Mesodermal cell (in vitro differentiated cells): ENCODE data around the gene DUSP1.

Source experiments
- H3K27ac ChIP-seq: 2 replicates; pipeline ENCODE4 v1.7.0; 2013; ENCODE audit warnings: mild to moderate bottlenecking, low read depth, low read length, moderate library complexity; ENCODE audit not compliant: severe bottlenecking
- H3K36me3 ChIP-seq: 2 replicates; pipeline ENCODE4 v1.7.1; 2013; ENCODE audit warnings: mild to moderate bottlenecking, low read length, moderate library complexity; ENCODE audit not compliant: control insufficient read depth, insufficient read depth
- H3K4me1 ChIP-seq: one replicate; pipeline ENCODE4 v1.7.1; 2013; ENCODE audit warnings: mild to moderate bottlenecking, low read length; ENCODE audit not compliant: insufficient read depth, control insufficient read depth, poor library complexity, severe bottlenecking
- H3K4me3 ChIP-seq: 2 replicates; pipeline ENCODE4 v1.7.0; 2013; ENCODE audit warnings: low read length, control low read depth, mild to moderate bottlenecking; ENCODE audit not compliant: insufficient read depth, poor library complexity, severe bottlenecking; ENCODE audit errors: extremely low read depth
- H3K9me3 ChIP-seq: 2 replicates; pipeline ENCODE4 v1.7.1; 2013; ENCODE audit warnings: mild to moderate bottlenecking, low read length, moderate library complexity; ENCODE audit not compliant: control insufficient read depth
- WGBS, 2 experiments: methylation state at CpG; one replicate each; pipeline ENCODE4 v1.1.5; 2013; ENCODE audit warnings: missing lambda C conversion rate in 2 of 2; ENCODE audit not compliant: insufficient coverage in 2 of 2; 5-methylcytosine and 5-hydroxymethylcytosine counted together

Gene DUSP1

DNA sequence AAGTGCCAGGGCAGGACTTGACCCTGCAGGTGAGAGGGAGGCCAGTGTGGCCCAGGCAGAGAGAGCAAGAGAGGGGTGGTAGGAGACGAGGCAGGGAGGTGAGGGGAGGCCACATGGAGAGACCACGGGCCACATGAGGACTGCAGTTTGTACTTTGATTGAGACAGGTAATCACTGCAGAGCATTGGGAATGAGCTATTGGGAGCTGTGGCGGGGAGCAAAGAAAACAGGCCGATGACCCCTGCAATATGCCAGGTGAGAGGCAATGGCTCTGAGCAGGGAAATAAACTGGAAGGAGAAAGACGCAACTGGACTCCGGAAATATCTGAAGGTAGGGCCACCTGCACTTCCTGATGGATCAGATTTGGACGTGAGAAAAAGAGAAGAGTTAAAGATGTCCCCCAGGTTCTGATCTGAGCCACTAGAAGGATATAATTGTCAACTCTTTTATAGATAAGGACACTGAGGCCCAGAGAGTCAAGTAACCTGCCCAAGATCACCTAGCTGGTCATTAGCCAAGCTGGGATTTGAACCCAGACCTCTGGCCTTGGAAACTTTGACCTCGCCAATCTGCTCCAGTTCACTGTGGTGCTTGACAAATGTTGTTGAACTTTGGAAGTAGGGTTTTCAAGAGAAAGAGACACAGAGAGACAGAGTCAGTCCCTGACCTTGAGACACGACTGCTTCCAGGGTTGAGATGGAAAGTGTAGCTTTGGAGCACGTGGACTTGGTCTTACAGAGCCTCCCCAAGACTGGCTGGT is 42.3 kb downstream of the DUSP1 start:
- H3K4me1 ChIP-seq, result peaks cover 9% of the 10 kb centered on the region
- H3K27ac ChIP-seq, result no peak overlapping the region
- WGBS, 2 experiments, result 82 to 90% methylated on average over 10 of the region's 10 CpGs
- no peaks in the 10 kb centered on the region for H3K36me3 ChIP-seq
- H3K4me3 ChIP-seq, result no peak overlapping the region
- H3K9me3 ChIP-seq, result no peaks in the 10 kb centered on the region

DNA sequence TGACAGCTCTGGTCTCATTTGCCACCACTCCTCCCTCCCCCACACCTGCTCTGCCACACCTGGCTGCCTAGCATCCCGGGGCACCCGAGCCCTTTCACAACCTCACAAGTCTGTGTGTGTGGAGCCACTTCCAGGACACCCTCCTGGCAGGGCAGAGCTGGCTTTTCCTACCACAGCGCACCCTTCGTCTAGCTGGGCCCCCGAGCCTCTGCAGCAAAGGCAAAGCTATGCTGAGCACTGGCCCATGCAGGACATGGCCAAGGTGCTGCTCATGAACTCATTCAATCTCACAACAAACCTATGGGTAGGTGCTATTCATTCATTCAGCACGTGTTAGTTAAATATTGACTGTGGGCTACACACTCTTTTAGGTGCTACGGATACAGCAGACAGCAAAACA is 43.4 kb downstream of the DUSP1 start:
- Histone ChIP-seq H3K9me3 (no peaks in the 10 kb centered on the region), H3K36me3 (no peaks in the 10 kb centered on the region), H3K4me1 (peaks cover under 1% of the 10 kb centered on the region), H3K27ac (no peak overlapping the region), H3K4me3 (no peak overlapping the region)
- 88 to 93% methylated on average over 5 of the region's 7 CpGs for WGBS, 2 experiments

DNA sequence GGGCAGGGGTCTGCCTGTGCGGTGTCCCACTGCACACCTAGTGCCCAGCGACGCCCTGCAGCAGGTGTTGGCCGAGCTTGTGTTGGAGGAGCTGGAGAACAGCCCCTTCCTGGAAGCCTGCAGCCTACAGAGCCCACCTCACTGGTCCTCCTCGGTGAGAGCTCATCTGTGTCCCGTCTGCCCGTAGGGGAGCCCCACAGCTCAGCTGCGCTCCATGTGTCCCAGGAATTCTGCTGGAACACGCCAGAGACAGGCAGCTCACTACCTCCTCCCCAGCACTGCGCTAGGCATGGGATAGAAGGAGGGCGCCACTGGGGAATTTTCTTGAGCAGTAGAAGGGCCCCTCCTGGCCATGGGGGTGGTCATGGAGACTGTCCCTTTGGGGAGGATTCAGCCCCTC is 44.0 kb downstream of the DUSP1 start:
- WGBS, 2 experiments, result 91 to 97% methylated on average over 9 to 10 of the region's 11 CpGs
- Histone ChIP-seq H3K4me1 (peaks cover 5% of the 10 kb centered on the region), H3K27ac (no peak overlapping the region), H3K4me3 (no peak overlapping the region), H3K36me3 (no peaks in the 10 kb centered on the region), H3K9me3 (no peaks in the 10 kb centered on the region)

DNA sequence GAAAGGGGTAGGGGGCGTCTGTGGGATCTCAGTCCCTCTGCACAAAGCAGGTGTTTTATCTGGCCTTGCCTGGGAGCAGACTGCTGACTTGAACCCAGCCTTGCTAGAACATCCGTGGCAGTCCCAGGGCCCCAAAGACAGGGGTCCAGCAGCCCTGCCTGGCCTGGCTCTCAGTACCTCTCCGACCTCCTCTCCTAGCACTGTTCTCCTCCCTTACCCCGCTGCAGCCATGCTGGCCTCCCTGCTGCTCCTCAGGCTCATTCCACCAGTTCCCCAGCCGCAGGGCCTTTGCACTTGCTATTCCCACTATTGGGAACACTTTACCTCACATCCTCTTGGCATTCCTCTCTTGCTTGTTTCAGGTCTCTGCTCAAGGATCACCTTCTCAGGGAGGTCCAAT is 45.2 kb downstream of the DUSP1 start:
- H3K9me3 ChIP-seq, result no peaks in the 10 kb centered on the region
- no peak overlapping the region for H3K27ac ChIP-seq
- 94 to 100% methylated on average over 4 of the region's 5 CpGs for WGBS, 2 experiments
- no peak overlapping the region for H3K4me3 ChIP-seq
- no peaks in the 10 kb centered on the region for H3K36me3 ChIP-seq
- peaks cover 5% of the 10 kb centered on the region for H3K4me1 ChIP-seq

DNA sequence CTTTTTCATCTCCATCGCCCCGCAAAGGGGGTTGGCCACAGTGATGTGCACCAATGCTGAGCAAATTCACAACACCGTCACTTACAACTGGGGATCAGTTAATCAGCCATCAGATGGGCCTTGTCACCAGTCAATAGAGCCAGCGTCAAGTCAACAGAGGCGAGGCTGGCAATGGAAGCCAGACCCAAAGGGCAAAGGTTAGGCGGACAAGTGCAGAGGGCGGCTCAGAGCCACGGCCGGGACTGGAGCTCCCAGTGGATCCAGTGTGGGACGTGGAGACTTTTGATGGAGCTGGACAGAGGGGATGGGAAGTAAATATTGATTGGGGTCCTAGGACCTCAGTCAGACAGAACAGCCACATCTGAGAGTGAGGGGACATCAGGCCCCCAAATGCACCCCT is 45.7 kb downstream of the DUSP1 start:
- WGBS, 2 experiments, result 95% methylated on average over 8 to 10 of the region's 10 CpGs
- Histone ChIP-seq H3K36me3 (no peaks in the 10 kb centered on the region), H3K4me3 (no peak overlapping the region), H3K4me1 (peaks cover 5% of the 10 kb centered on the region), H3K27ac (no peak overlapping the region), H3K9me3 (no peaks in the 10 kb centered on the region)

DNA sequence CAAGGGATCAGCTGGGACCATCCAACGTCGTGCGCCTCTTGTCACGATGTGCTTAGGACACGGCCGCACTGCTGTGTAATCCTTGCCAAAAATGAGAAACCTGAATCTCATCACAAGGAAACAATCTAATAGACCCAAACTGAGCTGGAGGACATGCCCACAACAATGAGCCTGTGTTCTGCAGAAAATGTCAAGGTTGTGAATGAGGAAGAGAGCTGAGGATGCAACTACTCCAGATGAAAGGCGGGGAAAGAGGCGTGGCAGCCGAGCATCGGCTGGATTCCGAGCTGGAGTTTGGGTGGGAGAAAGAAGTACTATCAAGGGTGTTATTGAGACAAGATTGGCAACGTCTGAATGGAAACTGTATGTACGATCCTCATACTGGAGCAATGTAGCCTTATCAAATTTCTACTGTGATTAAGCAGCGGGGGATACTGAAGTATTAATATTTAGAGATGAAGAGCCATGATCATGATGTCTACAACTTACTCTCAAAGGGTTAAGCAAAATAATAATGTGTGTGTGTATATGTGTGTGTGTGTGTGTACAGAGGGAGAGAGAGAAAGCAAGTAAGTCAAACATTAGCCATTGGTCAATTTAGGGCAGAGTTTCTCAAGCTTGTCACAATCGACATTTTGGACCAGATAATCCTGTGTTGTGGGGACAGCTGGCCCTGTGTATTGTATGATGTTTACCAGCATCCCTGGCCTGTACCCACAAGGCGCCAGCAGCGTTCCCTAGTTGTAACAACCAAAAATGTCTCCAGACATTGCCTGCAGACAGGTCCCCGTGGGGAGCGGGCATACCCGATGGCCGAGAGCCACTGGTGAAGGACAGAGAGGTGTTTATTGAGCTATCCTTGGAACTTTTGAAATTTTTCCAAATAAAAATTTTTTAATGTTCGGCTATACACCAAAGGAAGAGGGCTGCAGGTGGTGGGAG is 46.5 kb downstream of the DUSP1 start:
- Histone ChIP-seq H3K36me3 (no peaks in the 10 kb centered on the region), H3K4me1 (peaks cover 5% of the 10 kb centered on the region), H3K27ac (no peak overlapping the region), H3K4me3 (no peak overlapping the region), H3K9me3 (no peaks in the 10 kb centered on the region)
- 84% methylated on average over 17 to 21 of the region's 22 CpGs for WGBS, 2 experiments

DNA sequence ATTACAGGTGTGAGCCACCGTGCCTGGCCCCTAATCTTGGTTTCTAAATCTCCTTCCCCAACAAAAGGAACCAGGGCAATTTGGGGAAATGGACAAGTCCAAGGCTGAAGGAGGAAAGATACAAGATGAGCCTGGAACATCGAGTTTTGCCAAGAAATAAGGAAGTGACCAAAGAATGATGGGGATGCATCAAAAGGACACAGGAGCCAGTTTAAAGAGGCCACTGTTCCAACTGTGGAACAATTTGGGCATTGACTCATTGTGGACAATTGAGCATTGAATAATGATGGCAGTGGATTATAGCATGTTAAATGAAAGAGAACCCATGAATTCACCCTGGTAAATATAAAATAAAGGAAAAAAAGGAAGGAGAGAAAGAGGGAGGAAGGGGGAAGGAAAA is 47.5 kb downstream of the DUSP1 start:
- H3K4me1 ChIP-seq, result peaks cover 5% of the 10 kb centered on the region
- no peak overlapping the region for H3K27ac ChIP-seq
- WGBS, 2 experiments, result 93 to 100% methylated on average over 1 of the region's 2 CpGs
- H3K36me3 ChIP-seq, result no peaks in the 10 kb centered on the region
- no peak overlapping the region for H3K4me3 ChIP-seq
- H3K9me3 ChIP-seq, result no peaks in the 10 kb centered on the region

DNA sequence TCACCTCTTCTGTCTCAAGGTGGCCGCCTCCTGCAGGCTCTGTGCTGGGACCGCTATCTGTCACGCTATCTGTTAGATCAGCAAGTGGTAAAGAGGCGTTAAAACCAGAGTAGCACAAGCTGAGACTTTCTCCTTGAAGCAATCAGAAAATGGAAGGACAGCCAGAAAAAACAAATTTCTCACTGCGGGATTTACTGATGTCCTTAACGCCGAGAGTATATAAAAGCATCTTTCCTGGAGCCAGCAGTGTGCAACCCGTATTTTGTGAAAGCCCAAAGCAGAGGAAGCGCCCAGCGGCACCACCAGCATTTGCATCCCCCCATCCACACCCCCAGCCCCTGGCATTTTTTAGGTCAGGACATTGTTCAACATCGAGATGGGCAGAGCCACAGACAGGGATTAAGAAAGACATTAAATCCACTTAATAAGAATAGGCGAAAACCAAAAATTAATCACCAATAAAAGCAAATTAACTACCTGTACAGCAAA is 48.6 kb downstream of the DUSP1 start:
- H3K9me3 ChIP-seq, result no peaks in the 10 kb centered on the region
- peaks cover 5% of the 10 kb centered on the region for H3K4me1 ChIP-seq
- H3K36me3 ChIP-seq, result no peaks in the 10 kb centered on the region
- no peak overlapping the region for H3K4me3 ChIP-seq
- WGBS, 2 experiments, result 56 to 67% methylated on average over 12 of the region's 12 CpGs
- no peak overlapping the region for H3K27ac ChIP-seq

DNA sequence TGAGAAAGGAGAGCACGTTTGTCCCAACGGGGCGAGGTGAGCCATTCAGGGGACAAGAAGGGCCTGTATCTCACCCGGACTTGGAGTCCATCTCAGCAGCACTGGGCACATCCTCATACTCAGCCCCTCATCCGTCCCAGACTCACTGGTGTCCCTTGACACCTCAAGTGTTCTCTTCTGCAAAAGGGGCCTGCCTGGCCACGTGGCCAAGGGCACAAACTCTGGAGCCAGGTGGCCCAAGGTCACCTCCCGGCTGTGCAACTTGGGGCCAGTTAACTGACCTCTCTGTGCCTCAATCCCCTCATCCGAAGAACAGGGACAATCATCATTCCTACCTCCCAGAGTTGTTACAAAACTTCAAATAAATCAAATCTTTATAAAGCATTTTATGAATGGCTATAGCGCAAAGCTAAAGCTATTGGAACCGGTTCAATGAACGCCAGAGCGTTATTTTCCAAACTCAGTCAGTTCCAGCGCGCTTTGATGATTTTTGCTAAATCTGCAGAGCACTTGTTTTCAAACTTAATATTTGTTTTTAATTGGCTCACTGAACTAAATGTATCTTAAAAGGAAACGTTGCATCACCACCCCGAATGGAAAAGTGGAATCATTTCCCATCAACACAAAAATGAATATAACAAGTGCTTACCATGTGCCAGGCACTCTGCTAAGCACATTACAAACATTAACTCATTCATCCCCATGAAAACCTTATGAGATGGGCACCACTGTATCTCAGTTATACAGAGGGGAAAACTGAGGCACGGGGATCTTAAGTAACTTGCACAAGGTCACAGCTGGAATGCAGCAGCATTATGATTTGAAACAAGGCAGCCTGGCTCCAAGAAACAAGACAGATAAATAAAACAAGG is 49.3 kb downstream of the DUSP1 start:
- Histone ChIP-seq H3K4me3 (no peak overlapping the region), H3K4me1 (peaks cover 5% of the 10 kb centered on the region), H3K36me3 (no peaks in the 10 kb centered on the region), H3K9me3 (no peaks in the 10 kb centered on the region), H3K27ac (no peak overlapping the region)
- WGBS, 2 experiments, result 80 to 81% methylated on average over 13 to 17 of the region's 17 CpGs

DNA sequence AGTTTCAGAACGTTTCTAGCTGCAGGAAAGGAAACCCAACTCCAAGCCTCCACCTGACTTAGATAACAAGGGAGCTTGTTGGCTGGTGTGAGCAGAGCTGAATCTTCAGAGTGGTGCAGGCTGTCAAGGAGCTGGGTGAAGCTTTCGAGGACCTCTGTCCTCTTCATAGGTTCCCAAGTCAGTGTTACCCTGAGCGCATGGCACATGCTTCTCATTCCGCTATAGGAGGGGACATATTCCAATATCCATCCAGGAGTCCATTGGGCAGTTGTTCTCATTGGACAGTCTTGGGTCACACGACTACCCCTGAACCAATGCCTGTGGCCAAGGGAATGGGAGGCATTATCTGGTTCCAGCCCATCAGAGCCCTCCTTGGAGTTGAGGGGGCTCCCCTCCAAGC is 50.3 kb downstream of the DUSP1 start:
- H3K9me3 ChIP-seq, result no peaks in the 10 kb centered on the region
- H3K4me1 ChIP-seq, result peaks cover 5% of the 10 kb centered on the region
- no peak overlapping the region for H3K4me3 ChIP-seq
- H3K27ac ChIP-seq, result no peak overlapping the region
- 82 to 100% methylated on average over 3 to 5 of the region's 5 CpGs for WGBS, 2 experiments
- H3K36me3 ChIP-seq, result no peaks in the 10 kb centered on the region
